Spleen (tissue), 11 donors: Measurements from ENCODE around the gene TNS1. TPM values are rescaled to one million over a fixed set of nuclear protein-coding genes. Genes with fewer than 3 reads are reported as not detected.

ENCODE experiments used
- DNase-seq: peaks from one replicate; pipeline ENCODE4 v3.0.0-alpha.2; 2020
- H3K27ac ChIP-seq, 8 donors: fragments of 200-600 bp; sonication (generic) in 7 of 8; 1 replicate in 4 of 8; 2 replicates in 4 of 8; pipeline versions ENCODE4 v1.5.0 to v1.8.0; 2016 to 2021; ENCODE audit warnings: inconsistent platforms in 4 of 8, mild to moderate bottlenecking in 4 of 8, moderate library complexity in 1 of 8
- H3K27me3 ChIP-seq, 7 donors: fragments of 200-600 bp; sonication (generic) in 6 of 7; replicated peaks in 1 of 7; 1 replicate in 4 of 7; 2 replicates in 3 of 7; pipeline versions ENCODE4 v1.5.0 to v1.8.0; 2016 to 2021; ENCODE audit warnings: inconsistent platforms in 3 of 7, mild to moderate bottlenecking in 1 of 7
- H3K36me3 ChIP-seq, 6 donors: fragments of 200-600 bp; sonication (generic) in 5 of 6; 1 replicate in 4 of 6; 2 replicates in 2 of 6; pipeline versions ENCODE4 v1.5.0 to v1.8.0; 2016 to 2021; ENCODE audit warnings: inconsistent platforms in 2 of 6
- H3K4me1 ChIP-seq, 6 donors: fragments of 200-600 bp; sonication (generic) in 5 of 6; 1 replicate in 3 of 6; 2 replicates in 3 of 6; pipeline versions ENCODE4 v1.5.0 to v1.8.0; 2016 to 2021; ENCODE audit warnings: inconsistent platforms in 3 of 6
- H3K4me3 ChIP-seq, 8 donors: fragments of 200-600 bp; sonication (generic) in 7 of 8; 1 replicate in 4 of 8; 2 replicates in 4 of 8; pipeline versions ENCODE4 v1.5.0 to v1.8.0; 2016 to 2021; ENCODE audit warnings: inconsistent platforms in 4 of 8, mild to moderate bottlenecking in 4 of 8, moderate library complexity in 2 of 8
- H3K9me3 ChIP-seq, 8 donors: fragments of 200-600 bp; sonication (generic) in 7 of 8; 1 replicate in 4 of 8; 2 replicates in 4 of 8; pipeline versions ENCODE4 v1.5.0 to v1.8.0; 2016 to 2021; ENCODE audit warnings: inconsistent platforms in 4 of 8
- POLR2A ChIP-seq, 3 donors: fragments of 450-650 bp; IDR thresholded peaks; one replicate each; pipeline ENCODE4 v1.5.1; 2017; ENCODE audit warnings: antibody characterized with exemption in 3 of 3, mild to moderate bottlenecking in 1 of 3
- POLR2AphosphoS5 ChIP-seq, 3 donors: sonication (generic); formaldehyde crosslinking; IDR thresholded peaks; one replicate each; pipeline ENCODE4 v1.5.1; 2017; ENCODE audit warnings: antibody characterized with exemption in 3 of 3
- WGBS, 5 donors: extraction: QIAGEN DNeasy Blood & Tissue Kit in 3 of 5; methylation state at CpG; one replicate each; pipeline versions ENCODE4 v1.1.5 to v1.1.7; 2013 to 2018; 5-methylcytosine and 5-hydroxymethylcytosine counted together
- intact Hi-C: fragments of 100-400 bp; cut with DNase I; formaldehyde crosslinking; loops from one replicate; pipeline ENCODE4 v1.15.0; 2023; ENCODE audit warnings: low total_unique reads
- polyA plus RNA-seq, 3 donors: library from polyadenylated mRNA; stranded (reverse); fragments of 200-250 nt; gene quantifications; one replicate each; pipeline ENCODE4 v1.2.1, GENCODE V29; 2013
- total RNA-seq, 7 donors: library from RNA; depleted of rRNA in 3 of 7; stranded (reverse); fragments of >200 nt in 3 of 7; fragmentation: NEBNext Ultra II Directional in 4 of 7; extraction: Animal tissue kit (Norgen Biotek cat#: 25700) in 4 of 7; gene quantifications; one replicate each; pipeline versions ENCODE4 v1.1.0 to v1.2.1, GENCODE V29; 2016 to 2021
- TF ChIP-seq, protein P1 (sequence below), 11 experiments: fragments of 200-600 bp in 7 of 11; fragments of 450-650 bp in 4 of 11; sonication (generic) in 4 of 11; IDR thresholded peaks in 8 of 11; conservative IDR thresholded peaks in 3 of 11; 1 replicate in 7 of 11; 2 replicates in 4 of 11; pipeline versions ENCODE4 v1.4.0 to v1.8.0; 2016 to 2021; ENCODE audit warnings: antibody characterized with exemption in 11 of 11, inconsistent platforms in 4 of 11, mild to moderate bottlenecking in 1 of 11
- donor health status: healthy with polysubstance abuse.
- donor health status: DM: no; HTN: no; CAD: no; lungs with moderate emphysema.
- donor health status: DM: no; HTN: no; CAD: no.
- donor health status: Bipolar disorder and iron deficiency.
- donor health status: healthy.
- donor health status: DM: no; HTN: no; CAD: no.
- donor health status: DM: yes; HTN: yes; CAD: no.

Gene TNS1
- total and polyA plus RNA-seq, 10 donors = 6.9 to 580 (median 246) TPM

DNA sequence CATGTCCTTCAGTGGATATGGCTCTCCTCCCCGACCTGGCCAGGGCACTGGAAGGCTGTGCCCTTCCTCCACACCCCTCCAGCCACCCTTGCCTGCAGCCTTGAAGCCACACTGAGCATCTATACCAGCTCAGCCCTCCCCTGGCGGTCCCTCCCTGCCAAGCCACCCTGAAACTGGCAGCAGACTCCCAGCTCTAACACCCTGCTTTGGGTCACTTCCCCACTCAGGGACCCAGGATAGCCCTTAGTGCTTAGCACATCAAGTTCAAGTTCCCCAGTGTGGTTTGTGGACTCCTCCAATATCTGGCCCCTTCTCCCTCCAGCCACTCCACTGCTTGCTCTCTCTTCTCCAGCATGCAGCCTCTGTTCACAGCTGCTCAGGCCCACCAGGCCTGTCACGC is 89.4 kb downstream of the TNS1 start:
- Histone ChIP-seq H3K9me3 (no peaks in the 10 kb centered on the region), H3K27me3 (no peaks in the 10 kb centered on the region), H3K36me3 (peaks cover 0 to 29% (median 0%) of the 10 kb centered on the region in 6 donors), H3K27ac (peak overlapping the region in 7 of 8 donors; percentile 55 to 88 (median 80)), H3K4me3 (peak overlapping the region in 1 of 8 donors; percentile 30), H3K4me1 (peaks cover 59 to 100% (median 86%) of the 10 kb centered on the region in 6 donors)
- WGBS, 5 donors = 57 to 82% (median 64%) methylated on average over 3 of the region's 3 CpGs
- no peak for DNase-seq
- intact Hi-C loops = no loop called here
- TF ChIP-seq POLR2A (IDR thresholded peaks at IDR 0.05) = no peak
- TF ChIP-seq POLR2AphosphoS5 (IDR thresholded peaks at IDR 0.05) = peak in 2 of 3 donors; percentile 31 to 36
- TF ChIP-seq, protein P1, sequence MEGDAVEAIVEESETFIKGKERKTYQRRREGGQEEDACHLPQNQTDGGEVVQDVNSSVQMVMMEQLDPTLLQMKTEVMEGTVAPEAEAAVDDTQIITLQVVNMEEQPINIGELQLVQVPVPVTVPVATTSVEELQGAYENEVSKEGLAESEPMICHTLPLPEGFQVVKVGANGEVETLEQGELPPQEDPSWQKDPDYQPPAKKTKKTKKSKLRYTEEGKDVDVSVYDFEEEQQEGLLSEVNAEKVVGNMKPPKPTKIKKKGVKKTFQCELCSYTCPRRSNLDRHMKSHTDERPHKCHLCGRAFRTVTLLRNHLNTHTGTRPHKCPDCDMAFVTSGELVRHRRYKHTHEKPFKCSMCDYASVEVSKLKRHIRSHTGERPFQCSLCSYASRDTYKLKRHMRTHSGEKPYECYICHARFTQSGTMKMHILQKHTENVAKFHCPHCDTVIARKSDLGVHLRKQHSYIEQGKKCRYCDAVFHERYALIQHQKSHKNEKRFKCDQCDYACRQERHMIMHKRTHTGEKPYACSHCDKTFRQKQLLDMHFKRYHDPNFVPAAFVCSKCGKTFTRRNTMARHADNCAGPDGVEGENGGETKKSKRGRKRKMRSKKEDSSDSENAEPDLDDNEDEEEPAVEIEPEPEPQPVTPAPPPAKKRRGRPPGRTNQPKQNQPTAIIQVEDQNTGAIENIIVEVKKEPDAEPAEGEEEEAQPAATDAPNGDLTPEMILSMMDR (IDR thresholded peaks at IDR 0.05 in 8 of 11, conservative IDR thresholded peaks at IDR 0.05 in 3 of 11) = peak in 3 of 11 experiments; percentile 12 to 31 (median 29)

DNA sequence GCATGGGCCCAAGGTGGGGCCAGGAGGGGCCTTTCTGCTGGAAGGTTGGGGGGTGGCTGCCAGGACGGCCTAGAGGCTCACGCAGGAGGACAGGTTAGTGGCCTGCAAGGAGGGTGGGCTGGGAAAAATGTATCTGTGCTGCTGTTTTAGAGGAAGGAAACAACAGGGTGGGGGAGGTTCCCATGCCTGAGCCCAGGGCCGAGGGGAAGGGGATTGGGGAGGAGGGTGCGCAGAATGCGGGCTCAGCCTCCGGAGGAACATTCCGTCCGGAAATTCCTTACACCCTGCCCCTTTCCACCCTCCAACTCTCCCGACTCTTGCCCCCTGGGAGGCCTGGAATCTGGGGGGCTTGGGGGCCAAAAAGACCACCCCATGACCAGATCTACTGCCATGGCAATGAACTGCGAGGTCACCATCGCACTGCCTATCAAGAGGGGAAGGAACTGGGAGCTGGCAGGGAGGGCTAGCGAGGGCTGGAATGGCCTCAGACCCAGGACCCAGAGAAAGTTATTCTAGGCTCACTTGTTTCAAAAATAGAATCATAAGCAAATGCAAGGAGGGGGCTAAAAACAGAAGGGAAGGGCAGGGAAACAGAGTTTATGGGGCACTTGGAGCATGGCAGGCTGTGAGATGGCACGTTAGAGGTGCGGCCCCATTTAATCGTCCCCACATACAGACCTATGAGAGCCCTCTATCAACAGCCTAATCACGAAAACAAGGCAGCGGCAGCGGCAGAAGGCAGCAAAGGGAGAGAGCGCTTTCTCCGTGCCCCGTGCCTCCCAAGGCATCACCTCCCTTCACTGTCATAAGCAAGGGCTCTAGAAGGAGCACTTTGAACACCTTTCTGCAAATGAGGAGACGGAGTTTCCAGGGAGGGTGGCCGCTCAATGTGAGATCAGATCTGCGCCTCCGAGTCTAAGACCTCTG is 90.4 kb downstream of the TNS1 start:
- H3K36me3 ChIP-seq = peaks cover 0 to 18% (median 0%) of the 10 kb centered on the region in 6 donors
- WGBS, 5 donors = 49 to 59% (median 51%) methylated on average over 25 of the region's 25 CpGs
- TF ChIP-seq POLR2A (IDR thresholded peaks at IDR 0.05) (no peak), POLR2AphosphoS5 (IDR thresholded peaks at IDR 0.05) (peak in 2 of 3 donors; percentile 58 to 60)
- H3K27ac ChIP-seq = peak overlapping the region; percentile 51 to 88 (median 80)
- H3K27me3 ChIP-seq = no peaks in the 10 kb centered on the region
- intact Hi-C loops = no loop called here
- peaks cover 56 to 100% (median 85%) of the 10 kb centered on the region in 6 donors for H3K4me1 ChIP-seq
- DNase-seq = no peak
- H3K9me3 ChIP-seq = no peaks in the 10 kb centered on the region
- peak overlapping the region in 2 of 8 donors; percentile 6 to 30 for H3K4me3 ChIP-seq

DNA sequence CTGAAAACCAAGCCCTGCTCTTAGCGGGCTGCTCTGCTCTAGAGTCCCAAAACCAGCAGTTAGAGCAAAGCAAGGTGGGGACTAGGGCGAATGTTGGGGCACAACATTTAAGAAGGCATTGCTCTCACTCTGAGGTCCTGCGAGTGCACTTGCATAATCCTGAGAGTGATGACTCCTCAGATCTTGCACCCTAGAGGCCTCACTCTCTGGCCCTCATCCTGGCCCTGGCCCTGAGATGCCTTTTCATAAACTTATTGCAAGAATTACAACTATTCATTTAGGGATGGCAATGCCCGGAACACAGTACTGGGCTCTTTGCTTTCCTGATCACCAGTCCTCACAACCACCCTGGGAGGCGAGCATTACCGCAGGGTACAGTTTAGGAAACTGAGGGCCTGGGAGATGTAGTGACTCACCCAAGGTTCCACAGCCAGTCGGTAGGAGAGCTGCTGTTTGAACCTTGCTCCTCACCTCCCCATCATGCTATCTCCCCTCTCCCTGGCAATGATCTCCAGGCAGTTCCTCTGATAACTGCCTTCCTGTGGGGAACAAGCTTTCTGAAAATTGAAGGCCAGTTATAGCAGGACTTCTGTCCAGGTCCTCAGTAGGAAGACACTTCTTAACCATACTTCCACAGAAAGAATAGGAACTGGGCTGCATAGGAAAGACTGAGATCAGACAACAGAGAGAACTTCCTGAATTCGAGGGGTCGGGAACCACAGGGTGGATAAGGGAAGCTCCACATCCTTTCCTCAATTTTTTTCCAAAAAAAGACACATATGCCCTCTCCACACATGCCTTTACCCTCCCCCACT is 91.3 kb downstream of the TNS1 start:
- Histone ChIP-seq H3K27me3 (no peaks in the 10 kb centered on the region), H3K36me3 (peaks cover 0 to 18% (median 0%) of the 10 kb centered on the region in 6 donors), H3K4me1 (peaks cover 58 to 100% (median 83%) of the 10 kb centered on the region in 6 donors), H3K27ac (peak overlapping the region; percentile 51 to 88 (median 80)), H3K9me3 (no peaks in the 10 kb centered on the region), H3K4me3 (peak overlapping the region in 1 of 8 donors; percentile 30)
- 40 to 64% (median 57%) methylated on average over 6 to 9 of the region's 9 CpGs for WGBS, 5 donors
- DNase-seq = no peak
- TF ChIP-seq, protein P1 (IDR thresholded peaks at IDR 0.05 in 8 of 11, conservative IDR thresholded peaks at IDR 0.05 in 3 of 11) = no peak
- TF ChIP-seq POLR2A (IDR thresholded peaks at IDR 0.05) (no peak), POLR2AphosphoS5 (IDR thresholded peaks at IDR 0.05) (peak in 1 of 3 donors; percentile 27)
- intact Hi-C loops = no loop called here

DNA sequence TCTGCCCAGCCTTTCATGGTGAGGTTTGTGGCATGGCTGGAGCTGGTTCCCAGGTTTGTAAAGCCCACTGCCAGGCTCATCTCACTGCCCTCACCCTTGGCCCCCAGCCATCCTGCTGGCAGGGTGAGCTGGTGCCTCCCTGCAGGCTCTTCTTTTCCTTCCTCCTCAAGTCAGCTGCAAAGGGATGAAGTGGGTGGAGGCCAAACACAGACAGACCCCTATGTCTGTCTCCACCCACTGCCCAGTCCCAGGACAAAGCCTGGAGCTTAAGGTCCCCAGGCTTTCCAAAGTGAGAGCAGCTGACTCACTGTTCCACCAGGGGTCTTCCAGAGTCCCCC is 92.0 kb downstream of the TNS1 start:
- Histone ChIP-seq H3K9me3 (no peaks in the 10 kb centered on the region), H3K4me3 (no peak overlapping the region), H3K4me1 (peaks cover 62 to 100% (median 83%) of the 10 kb centered on the region in 6 donors), H3K36me3 (peaks cover 0 to 20% (median 0%) of the 10 kb centered on the region in 6 donors), H3K27ac (peak overlapping the region; percentile 13 to 88 (median 80)), H3K27me3 (peaks cover 0 to 3% (median 0%) of the 10 kb centered on the region in 7 donors)
- TF ChIP-seq, protein P1 (IDR thresholded peaks at IDR 0.05 in 8 of 11, conservative IDR thresholded peaks at IDR 0.05 in 3 of 11) = no peak
- TF ChIP-seq POLR2AphosphoS5 (IDR thresholded peaks at IDR 0.05) = no peak
- no peak for TF ChIP-seq POLR2A (IDR thresholded peaks at IDR 0.05)
- DNase-seq = no peak
- intact Hi-C loops = no loop called here
